Activated naive CD4-positive, alpha-beta T cell treated with anti-CD3 and anti-CD28 coated beads, Interleukin-2, amount 50 U/mL, for 16 hours (primary cell): Measurements from ENCODE around the gene CNTD1.
"Not testable (repeated sequence)": the region's sequence is repeated elsewhere in the genome, so short reads cannot be mapped to it uniquely, and the experiment has no call there.

Source experiments
- DNase-seq: peaks from one replicate; pipeline ENCODE4 v3.0.0-alpha.2; 2020

Gene CNTD1

GRCh38 chr17:42848093-42848492, 49.4 kb downstream of the CNTD1 start:
- no peak for DNase-seq

DNA sequence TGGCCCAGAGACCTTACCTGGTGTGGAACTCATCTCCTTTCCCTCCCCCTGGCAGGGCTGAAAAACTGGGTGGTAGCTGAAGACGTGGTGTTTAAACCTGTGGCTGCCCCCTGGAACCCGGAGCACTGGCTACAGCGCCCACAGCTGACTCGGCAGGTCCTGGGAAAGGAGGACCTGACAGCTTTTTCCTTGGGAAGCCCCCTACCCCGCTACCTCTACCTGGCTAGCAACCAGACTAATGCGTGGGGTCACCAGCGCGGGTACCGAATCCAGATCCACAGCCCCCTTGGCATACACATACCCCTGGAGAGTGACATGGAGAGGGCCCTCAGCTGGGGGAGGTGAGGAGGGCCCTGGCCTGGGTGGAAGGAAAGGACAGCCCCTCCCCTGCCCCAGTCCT, 50.4 kb downstream of the CNTD1 start:
- DNase-seq, result no peak

GRCh38 chr17:42849451-42850181, 51.0 kb downstream of the CNTD1 start:
- no peak for DNase-seq

DNA sequence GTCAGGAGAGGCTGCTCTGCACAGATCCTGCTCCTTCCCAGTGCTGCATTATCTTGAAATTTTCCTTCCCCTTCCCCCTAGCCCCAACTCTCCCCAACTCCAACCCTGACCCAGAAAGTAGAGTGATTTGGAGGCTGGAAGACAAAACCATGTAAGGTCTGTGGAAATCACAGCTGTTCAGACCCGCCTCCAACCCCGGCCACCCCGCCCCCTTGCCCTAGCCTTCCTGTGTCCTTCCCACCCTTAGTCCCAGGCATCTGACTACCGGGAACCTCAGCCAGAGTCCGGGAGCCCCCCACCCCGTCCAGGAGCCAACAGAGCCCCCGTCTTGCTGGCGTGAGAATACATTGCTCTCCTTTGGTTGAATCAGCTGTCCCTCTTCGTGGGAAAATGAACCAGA, 52.3 kb downstream of the CNTD1 start, which contains the start of gene AOC3:
AOC3 (plus strand) TSS at position 246 of the 400 bp plus-strand sequence; CDS start at position 391, 145 bp downstream.
- DNase-seq, result no peak

DNA sequence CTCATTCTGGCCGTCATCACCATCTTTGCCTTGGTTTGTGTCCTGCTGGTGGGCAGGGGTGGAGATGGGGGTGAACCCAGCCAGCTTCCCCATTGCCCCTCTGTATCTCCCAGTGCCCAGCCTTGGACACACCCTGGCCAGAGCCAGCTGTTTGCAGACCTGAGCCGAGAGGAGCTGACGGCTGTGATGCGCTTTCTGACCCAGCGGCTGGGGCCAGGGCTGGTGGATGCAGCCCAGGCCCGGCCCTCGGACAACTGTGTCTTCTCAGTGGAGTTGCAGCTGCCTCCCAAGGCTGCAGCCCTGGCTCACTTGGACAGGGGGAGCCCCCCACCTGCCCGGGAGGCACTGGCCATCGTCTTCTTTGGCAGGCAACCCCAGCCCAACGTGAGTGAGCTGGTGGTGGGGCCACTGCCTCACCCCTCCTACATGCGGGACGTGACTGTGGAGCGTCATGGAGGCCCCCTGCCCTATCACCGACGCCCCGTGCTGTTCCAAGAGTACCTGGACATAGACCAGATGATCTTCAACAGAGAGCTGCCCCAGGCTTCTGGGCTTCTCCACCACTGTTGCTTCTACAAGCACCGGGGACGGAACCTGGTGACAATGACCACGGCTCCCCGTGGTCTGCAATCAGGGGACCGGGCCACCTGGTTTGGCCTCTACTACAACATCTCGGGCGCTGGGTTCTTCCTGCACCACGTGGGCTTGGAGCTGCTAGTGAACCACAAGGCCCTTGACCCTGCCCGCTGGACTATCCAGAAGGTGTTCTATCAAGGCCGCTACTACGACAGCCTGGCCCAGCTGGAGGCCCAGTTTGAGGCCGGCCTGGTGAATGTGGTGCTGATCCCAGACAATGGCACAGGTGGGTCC, 52.9 kb downstream of the CNTD1 start:
- DNase-seq, result not testable (repeated sequence)

DNA sequence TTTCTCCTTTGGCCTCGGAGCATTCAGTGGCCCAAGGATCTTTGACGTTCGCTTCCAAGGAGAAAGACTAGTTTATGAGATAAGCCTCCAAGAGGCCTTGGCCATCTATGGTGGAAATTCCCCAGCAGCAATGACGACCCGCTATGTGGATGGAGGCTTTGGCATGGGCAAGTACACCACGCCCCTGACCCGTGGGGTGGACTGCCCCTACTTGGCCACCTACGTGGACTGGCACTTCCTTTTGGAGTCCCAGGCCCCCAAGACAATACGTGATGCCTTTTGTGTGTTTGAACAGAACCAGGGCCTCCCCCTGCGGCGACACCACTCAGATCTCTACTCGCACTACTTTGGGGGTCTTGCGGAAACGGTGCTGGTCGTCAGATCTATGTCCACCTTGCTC, 53.7 kb downstream of the CNTD1 start:
- DNase-seq, result no peak

- no peak for DNase-seq
Measured at GRCh38 chr17:42853004-42853403, 54.3 kb downstream of the CNTD1 start.

DNA sequence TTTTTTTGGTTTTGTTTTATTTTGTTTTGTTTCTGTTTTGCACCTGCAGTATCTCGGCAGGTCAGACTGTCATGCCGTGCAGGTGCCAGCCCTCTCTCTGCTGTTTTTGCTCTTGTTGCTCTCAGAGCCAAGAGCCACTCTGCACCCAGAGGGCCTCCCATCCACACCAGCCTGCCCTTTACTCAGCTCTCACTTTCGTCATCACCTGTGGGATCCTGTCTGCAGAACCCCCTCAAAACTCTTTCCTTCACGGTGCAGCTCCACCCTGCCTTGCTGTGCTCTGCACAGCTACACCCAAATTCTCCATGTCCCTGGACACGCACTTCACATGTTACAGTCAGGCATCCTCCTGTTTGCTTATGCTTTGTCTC, 54.9 kb downstream of the CNTD1 start:
- DNase-seq, result no peak

DNA sequence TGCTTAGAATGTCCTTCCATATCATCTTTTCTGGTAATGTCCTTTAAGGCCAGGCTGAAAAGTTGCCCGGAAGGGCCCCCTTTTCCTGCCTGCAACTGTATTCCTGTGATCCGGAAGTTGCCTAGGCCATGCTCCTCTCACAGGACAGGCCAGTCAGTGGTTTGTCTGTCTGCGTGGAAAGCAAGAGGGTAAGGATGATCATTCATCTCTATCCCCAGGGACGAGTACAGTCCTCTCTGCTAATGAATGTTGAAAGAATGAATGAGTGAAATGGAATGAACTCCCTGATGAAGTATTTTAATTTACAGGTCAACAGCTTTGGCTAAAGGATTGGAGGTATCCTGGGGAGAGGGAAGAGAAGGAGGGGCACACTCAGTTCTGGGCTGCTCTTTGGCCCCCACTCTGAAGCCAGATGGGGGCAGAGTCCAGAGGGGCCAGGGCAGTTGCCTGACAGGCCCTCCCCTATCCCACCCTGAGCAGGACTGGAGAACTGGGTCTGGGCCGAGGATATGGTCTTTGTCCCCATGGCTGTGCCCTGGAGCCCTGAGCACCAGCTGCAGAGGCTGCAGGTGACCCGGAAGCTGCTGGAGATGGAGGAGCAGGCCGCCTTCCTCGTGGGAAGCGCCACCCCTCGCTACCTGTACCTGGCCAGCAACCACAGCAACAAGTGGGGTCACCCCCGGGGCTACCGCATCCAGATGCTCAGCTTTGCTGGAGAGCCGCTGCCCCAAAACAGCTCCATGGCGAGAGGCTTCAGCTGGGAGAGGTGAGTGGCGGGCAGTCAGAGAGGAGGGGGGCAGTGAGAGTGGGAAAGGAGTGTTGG, 55.5 kb downstream of the CNTD1 start:
- no peak for DNase-seq

- DNase-seq, result no peak
Measured at GRCh38 chr17:42855048-42855596, 56.5 kb downstream of the CNTD1 start.

- DNase-seq, result not testable (repeated sequence)
Measured at GRCh38 chr17:42856093-42856492, 57.4 kb downstream of the CNTD1 start.

- DNase-seq, result not testable (repeated sequence)
Measured at GRCh38 chr17:42856516-42856915, 57.9 kb downstream of the CNTD1 start.

- no peak for DNase-seq
Measured at GRCh38 chr17:42857389-42857788, 58.7 kb downstream of the CNTD1 start.
